ENCODE measurements around the gene ZNF778. TPM values are rescaled to one million over a fixed set of nuclear protein-coding genes. Genes with fewer than 3 reads are reported as not detected.
A peak's percentile ranks its signal among the peaks of the same experiment; 100 is the strongest.
"Not testable (repeated sequence)": the region's sequence is repeated elsewhere in the genome, so short reads cannot be mapped to it uniquely, and the experiment has no call there.

The ZNF778 gene
- total RNA-seq, 1 donor from 2014 or later, result 13.7 TPM

DNA sequence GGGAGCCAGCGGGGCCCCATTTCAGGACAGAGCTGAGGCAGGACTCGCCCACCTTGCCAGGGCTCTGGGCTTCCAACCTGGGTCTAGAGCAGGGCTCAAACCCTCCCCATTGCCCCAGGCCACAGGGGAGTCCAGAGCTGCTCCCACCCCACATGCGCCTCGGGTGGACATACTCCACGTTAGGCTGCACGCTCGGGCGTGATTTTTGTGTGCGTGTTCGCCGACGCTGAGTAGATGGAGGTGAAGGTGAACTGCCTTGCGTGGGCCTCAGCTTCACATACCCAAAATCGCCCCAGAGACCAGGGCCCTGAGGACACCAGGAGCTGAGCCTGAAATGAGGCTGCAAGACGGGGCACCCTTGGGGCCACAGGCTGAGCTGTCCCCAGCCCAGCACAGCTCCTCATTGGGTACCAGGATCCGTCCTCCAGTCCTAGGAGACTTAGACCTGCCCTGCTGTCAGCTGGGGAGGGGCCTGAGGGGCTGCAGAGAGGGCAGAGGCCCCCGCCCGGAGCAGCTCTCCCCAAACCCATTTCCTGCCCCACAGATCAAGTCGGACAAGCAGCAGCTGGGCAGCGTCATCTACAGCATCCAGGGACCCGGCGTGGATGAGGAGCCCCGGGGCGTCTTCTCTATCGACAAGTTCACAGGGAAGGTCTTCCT, 37.7 kb upstream of the ZNF778 start:
- no peak for DNase-seq (ENCODE audit: low read depth, low spot score)

- no peak for DNase-seq (ENCODE audit: low read depth, low spot score)
Observed at GRCh38 chr16:89183463-89183862, 34.0 kb upstream of the ZNF778 start.

DNA sequence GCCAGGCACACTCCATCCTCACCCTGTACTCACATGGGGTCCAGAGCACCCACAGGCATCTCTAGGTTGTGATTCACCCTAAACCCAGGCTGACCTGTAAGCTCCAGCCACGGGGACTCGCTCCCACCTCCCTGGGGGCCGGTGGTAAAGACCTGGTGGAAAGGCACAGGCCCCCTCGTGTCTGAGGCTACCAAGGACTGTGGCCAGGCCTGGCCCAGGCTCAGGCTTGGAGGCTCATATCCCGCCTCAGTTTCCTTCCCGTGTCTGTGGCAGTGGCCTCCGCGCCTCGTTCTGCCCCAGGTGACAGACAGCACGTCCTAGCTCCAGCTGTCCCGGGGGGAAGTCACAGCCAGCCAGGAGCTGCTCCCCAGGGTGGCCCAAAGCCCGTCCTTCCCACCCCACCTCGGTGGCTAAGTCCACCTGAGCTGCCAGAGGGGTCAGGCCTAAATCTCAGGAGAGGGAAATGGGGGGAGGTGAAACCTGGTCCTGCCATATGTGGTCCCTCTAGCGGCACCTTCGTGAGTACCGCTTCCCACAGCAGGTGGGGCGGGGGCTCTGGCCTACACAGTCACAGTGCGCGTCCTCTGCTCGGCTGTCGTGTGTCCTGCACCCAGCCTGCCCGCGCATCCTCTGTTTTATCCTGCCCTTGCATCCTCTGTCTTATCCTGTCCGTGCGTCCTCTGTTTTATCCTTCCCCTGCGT, 33.4 kb upstream of the ZNF778 start:
- DNase-seq (ENCODE audit: low read depth, low spot score), result no peak

- no peak for DNase-seq (ENCODE audit: low read depth, low spot score)
Observed at GRCh38 chr16:89184677-89184932, 32.9 kb upstream of the ZNF778 start.

GRCh38 chr16:89184933-89185794, 32.3 kb upstream of the ZNF778 start:
- no peak for DNase-seq (ENCODE audit: low read depth, low spot score)

DNA sequence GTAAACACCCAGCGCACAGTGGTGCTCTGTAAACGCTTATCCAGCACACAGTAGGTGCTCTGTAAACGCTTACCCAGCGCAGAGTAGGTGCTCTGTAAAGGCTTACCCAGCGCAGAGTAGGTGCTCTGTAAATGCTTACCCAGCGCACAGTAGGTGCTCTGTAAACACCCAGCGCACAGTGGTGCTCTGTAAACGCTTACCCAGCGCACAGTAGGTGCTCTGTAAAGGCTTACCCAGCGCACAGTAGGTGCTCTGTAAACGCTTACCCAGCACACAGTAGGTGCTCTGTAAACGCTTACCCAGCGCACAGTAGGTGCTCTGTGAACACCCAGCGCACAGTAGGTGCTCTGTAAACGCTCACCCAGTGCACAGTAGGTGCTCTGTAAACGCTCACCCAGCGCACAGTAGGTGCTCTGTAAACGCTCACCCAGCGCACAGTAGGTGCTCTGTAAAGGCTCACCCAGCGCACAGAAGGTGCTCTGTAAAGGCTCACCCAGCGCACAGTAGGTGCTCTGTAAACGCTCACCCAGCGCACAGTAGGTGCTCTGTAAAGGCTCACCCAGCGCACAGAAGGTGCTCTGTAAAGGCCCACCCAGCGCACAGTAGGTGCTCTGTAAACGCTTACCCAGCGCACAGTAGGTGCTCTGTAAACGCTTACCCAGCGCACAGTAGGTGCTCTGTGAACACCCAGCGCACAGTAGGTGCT, 31.5 kb upstream of the ZNF778 start:
- not testable (repeated sequence) for DNase-seq (ENCODE audit: low read depth, low spot score)

DNA sequence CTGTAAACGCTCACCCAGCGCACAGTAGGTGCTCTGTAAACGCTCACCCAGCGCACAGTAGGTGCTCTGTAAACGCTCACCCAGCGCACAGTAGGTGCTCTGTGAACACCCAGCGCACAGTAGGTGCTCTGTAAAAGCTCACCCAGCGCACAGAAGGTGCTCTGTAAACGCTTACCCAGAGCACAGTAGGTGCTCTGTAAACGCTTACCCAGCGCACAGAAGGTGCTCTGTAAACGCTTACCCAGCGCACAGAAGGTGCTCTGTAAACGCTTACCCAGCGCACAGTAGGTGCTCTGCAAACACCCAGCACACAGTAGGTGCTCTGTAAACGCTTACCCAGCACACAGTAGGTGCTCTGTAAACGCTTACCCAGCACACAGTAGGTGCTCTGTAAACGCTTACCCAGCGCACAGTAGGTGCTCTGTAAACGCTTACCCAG, 30.9 kb upstream of the ZNF778 start:
- not testable (repeated sequence) for DNase-seq (ENCODE audit: low read depth, low spot score)

DNA sequence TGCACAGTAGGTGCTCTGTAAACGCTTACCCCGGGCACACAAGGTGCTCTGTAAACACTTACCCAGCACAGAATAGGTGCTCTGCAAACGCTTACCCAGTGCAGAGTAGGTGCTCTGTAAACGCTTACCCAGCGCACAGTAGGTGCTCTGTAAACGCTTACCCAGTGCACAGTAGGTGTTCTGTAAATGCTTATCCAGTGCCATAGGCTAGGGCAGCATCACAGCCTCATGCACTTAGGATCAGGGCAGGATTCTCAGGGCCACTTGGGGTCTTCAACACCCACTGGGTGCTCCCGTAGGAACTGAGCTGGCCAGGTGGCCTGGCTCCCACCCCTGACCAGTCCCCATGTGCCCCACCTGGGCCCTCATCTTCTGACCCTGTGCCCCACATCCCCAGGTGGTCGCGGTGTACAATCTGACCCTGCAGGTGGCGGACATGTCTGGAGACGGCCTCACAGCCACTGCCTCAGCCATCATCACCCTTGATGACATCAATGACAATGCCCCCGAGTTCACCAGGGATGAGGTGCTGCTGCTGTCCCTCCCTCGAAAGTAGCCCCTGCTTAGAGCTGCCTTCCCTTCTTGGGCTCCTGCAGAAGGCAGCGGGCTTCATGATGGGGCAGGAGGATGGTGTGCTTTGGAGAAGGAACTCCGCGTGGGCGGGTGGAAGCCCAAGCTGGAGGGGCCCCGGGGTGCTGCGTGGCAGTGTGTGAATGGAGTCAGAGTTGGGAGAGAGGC, 30.3 kb upstream of the ZNF778 start:
- no peak for DNase-seq (ENCODE audit: low read depth, low spot score)

DNA sequence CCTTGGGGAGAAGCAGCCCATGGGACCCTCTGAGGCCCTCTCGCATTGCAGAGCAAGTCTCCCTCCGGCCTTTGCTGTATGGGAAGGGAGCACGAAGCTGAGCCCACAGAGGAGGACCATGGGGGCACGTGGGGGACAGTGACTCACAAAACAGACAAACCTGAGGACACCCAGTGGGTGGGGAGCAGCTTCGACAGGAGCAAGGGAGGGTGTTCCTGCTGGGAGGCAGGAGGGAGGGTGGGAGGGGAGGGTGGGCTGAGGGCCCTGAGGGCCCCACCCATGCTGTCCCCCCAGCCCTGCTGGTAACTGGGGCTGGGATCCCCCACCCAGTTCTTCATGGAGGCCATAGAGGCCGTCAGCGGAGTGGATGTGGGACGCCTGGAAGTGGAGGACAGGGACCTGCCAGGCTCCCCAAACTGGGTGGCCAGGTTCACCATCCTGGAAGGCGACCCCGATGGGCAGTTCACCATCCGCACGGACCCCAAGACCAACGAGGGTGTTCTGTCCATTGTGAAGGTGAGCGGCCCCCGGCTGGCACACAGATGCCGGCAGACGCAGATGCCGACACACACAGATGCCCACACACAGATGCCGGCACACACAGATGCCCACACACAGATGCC, 29.6 kb upstream of the ZNF778 start:
- DNase-seq (ENCODE audit: low read depth, low spot score), result no peak

GRCh38 chr16:89188471-89189357, 28.8 kb upstream of the ZNF778 start:
- not testable (repeated sequence) for DNase-seq (ENCODE audit: low read depth, low spot score)

DNA sequence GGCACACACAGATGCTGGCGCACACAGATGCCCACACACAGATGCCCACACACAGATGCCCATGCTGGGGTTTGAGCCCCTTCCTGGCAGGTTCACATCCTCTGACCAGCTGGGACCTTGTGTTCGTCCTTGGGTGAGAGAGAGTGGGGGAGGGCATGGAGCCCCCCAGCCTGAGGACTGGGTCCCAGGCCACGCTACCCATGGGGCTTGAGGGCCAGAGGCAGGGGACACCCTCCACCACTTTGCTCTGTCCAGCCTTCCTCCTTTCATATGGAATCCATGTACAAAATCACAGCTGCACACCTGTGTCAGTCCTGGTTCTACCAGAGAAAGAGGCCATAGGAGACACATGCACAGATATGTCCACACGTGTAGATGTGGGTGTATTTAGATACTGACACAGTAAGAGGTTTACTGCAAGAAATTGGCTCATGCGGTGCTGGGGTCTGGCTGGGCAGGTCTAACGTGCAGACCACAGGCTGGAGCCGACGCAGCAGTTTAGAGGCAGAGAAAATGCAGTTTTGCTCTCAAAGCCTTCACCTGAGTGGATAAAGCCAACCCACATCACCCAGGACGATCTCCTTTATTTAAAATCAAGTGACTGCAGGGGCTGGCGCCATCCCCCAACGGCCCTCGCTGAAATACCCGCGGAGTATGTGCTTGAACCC, 28.0 kb upstream of the ZNF778 start:
- DNase-seq (ENCODE audit: low read depth, low spot score), result no peak

DNA sequence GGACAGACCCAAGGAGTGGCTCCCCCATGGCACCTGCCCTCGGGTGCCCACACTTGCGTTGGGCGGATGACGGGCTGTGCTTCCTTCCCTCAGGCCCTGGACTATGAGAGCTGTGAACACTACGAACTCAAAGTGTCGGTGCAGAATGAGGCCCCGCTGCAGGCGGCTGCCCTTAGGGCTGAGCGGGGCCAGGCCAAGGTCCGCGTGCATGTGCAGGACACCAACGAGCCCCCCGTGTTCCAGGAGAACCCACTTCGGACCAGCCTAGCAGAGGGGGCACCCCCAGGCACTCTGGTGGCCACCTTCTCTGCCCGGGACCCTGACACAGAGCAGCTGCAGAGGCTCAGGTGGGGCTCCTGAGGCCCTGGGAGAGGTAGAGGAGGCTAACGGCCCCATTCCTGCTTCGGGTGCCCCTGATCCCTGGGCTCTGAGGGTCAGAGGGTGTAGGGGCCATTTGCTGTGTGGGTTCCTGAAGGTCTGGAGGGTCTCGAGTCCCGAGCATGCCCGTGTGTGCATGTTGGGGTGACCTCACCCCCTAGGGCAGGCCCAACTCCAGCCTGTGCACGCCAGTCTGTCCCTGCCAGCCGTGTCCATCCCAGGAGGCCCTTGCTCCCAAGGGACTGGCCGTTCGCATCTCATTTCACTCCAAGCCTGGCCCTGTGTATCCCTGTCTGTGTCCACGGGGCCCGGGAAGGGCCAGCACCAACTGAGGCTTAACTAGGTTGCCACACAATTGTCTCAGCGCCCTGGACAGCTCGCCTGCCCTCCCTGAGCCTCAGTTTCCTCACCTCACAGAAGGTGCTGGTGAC, 27.1 kb upstream of the ZNF778 start:
- no peak for DNase-seq (ENCODE audit: low read depth, low spot score)

GRCh38 chr16:89191033-89191900, 26.2 kb upstream of the ZNF778 start:
- DNase-seq (ENCODE audit: low read depth, low spot score), result no peak

GRCh38 chr16:89191901-89192185, 25.7 kb upstream of the ZNF778 start:
- no peak for DNase-seq (ENCODE audit: low read depth, low spot score)

DNA sequence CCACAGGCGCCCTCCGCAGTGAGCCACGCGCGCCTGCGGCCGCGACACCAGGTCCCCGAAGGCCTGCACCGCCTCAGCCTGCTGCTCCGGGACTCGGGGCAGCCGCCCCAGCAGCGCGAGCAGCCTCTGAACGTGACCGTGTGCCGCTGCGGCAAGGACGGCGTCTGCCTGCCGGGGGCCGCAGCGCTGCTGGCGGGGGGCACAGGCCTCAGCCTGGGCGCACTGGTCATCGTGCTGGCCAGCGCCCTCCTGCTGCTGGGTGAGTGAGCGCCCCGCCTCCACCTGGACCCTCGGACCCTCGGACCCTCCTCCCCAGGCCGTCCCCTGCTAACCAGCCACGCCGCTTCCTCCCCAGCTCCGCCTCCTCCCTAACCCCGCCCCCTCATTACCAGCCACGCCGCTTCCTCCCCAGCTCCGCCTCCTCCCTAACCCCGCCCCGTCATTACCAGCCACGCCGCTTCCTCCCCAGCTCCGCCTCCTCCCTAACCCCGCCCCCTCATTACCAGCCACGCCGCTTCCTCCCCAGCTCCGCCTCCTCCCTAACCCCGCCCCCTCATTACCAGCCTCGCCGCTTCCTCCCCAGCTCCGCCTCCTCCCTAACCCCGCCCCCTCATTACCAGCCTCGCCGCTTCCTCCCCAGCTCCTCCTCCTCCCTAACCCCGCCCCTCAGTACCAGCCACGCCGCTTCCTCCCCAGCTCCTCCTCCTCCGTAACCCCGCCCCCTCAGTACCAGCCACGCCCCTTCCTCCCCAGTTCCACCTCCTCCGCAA, 25.1 kb upstream of the ZNF778 start:
- peak; percentile 74 for DNase-seq (ENCODE audit: low read depth, low spot score)

- peak; percentile 52 for DNase-seq (ENCODE audit: low read depth, low spot score)
Observed at GRCh38 chr16:89192956-89193575, 24.4 kb upstream of the ZNF778 start.

Measured in pulmonary artery endothelial cell (primary cell).